ENCODE data around the gene CRYAA. TPM values are rescaled to one million over a fixed set of nuclear protein-coding genes. Genes with fewer than 3 reads are reported as not detected.
"Not testable (repeated sequence)": the region's sequence is repeated elsewhere in the genome, so short reads cannot be mapped to it uniquely, and the experiment has no call there.

The CRYAA gene
- polyA plus RNA-seq, 3 donors = not detected

DNA sequence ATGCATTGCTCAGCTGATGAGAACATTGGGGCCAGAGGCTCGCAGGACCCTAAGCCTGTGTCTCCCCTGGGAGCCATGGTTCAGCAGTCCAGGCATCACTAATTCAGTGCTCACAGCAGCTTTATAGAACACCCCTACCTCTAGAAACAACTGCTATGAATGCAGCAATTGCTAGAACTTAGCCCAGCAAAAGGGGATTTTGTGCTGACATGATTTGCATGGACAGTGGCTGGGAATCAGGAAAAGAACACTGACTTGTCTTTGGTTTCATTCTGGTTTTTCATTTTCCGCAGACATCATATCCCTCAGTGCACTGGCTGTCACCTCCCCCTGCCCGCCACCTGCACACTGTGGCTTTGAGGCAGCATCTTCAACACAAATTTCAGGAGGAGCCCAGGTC is 4.0 kb upstream of the CRYAA start:
- not testable (repeated sequence) for H3K36me3 Mint-ChIP-seq
- no CpG with 5 or more reads among the region's 3 CpGs for WGBS (ENCODE audit: insufficient coverage)

DNA sequence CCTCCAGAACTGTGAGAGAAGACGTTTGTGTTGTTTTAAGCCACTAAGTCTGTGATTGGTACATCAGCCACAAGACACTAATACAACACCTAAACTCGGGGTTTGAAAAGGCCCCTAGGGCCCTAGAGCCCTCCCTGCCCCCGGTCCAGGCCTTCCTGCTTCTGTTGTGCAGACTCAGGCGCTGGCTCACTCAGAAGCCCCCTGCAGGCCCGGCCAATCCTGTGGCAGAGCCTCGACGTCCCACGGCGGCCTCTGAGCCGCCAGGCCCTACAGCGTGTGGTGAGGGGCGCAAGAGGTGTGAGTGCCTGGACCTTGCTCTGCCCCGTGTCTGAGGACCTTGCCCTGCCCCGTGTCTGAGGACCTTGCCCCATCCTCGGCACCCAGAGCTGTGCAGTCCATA is 3.1 kb upstream of the CRYAA start:
- H3K4me1 Mint-ChIP-seq; H3K4me3 Mint-ChIP-seq; H3K27ac Mint-ChIP-seq; H3K79me2 ChIP-seq (ENCODE audit: insufficient read depth, low read length); H3K9me3 Mint-ChIP-seq; H3K36me3 ChIP-seq (replicated peaks in 1 of 2; ENCODE audit: control insufficient read depth in 1 of 2, insufficient read depth in 2 of 2, low read length in 2 of 2); H3K9me3 ChIP-seq (replicated peaks in 1 of 2; ENCODE audit: control insufficient read depth in 1 of 2, insufficient read depth in 1 of 2, low read length in 2 of 2); H3K4me2 ChIP-seq (replicated peaks; ENCODE audit: extremely low read depth, low read length, poor library complexity, severe bottlenecking); H3K9ac ChIP-seq (ENCODE audit: insufficient read depth, low read length, poor library complexity, severe bottlenecking); H3K27me3 Mint-ChIP-seq (ENCODE audit: low read depth in 3 of 3); H3K27me3 ChIP-seq (ENCODE audit: control insufficient read depth in 2 of 2, insufficient read depth in 2 of 2, low read length in 2 of 2); H3K27ac ChIP-seq (ENCODE audit: low read depth in 1 of 2, low read length in 2 of 2); H3K4me1 ChIP-seq (ENCODE audit: control insufficient read depth in 1 of 2, insufficient read depth in 2 of 2, low read length in 2 of 2); H4K20me1 ChIP-seq (ENCODE audit: insufficient read depth, low read length); DNase-seq; H2AFZ ChIP-seq (ENCODE audit: insufficient read depth, low read depth, low read length, poor library complexity, severe bottlenecking); intact Hi-C loops (cut with micrococcal nuclease); H3K4me3 ChIP-seq (replicated peaks in 1 of 3; ENCODE audit: low read depth in 2 of 3, low read length in 3 of 3); H3K36me3 Mint-ChIP-seq: not testable (repeated sequence)
- no CpG with 5 or more reads among the region's 15 CpGs for WGBS (ENCODE audit: insufficient coverage)

More for the DNA sequence above, 4.0 kb upstream of the CRYAA start:
- H3K4me2 ChIP-seq (replicated peaks; ENCODE audit: extremely low read depth, low read length, poor library complexity, severe bottlenecking); intact Hi-C loops (cut with micrococcal nuclease); H3K4me1 Mint-ChIP-seq; H3K27ac ChIP-seq (ENCODE audit: low read depth in 1 of 2, low read length in 2 of 2); H3K27me3 ChIP-seq (ENCODE audit: control insufficient read depth in 2 of 2, insufficient read depth in 2 of 2, low read length in 2 of 2); H3K4me3 ChIP-seq (replicated peaks in 1 of 3; ENCODE audit: low read depth in 2 of 3, low read length in 3 of 3); H3K27ac Mint-ChIP-seq; DNase-seq; H3K9me3 ChIP-seq (replicated peaks in 1 of 2; ENCODE audit: control insufficient read depth in 1 of 2, insufficient read depth in 1 of 2, low read length in 2 of 2); H3K36me3 ChIP-seq (replicated peaks in 1 of 2; ENCODE audit: control insufficient read depth in 1 of 2, insufficient read depth in 2 of 2, low read length in 2 of 2); H3K79me2 ChIP-seq (ENCODE audit: insufficient read depth, low read length); H2AFZ ChIP-seq (ENCODE audit: insufficient read depth, low read depth, low read length, poor library complexity, severe bottlenecking); H3K4me3 Mint-ChIP-seq; H3K9ac ChIP-seq (ENCODE audit: insufficient read depth, low read length, poor library complexity, severe bottlenecking); H3K4me1 ChIP-seq (ENCODE audit: control insufficient read depth in 1 of 2, insufficient read depth in 2 of 2, low read length in 2 of 2); H3K27me3 Mint-ChIP-seq (ENCODE audit: low read depth in 3 of 3); H3K9me3 Mint-ChIP-seq; H4K20me1 ChIP-seq (ENCODE audit: insufficient read depth, low read length): not testable (repeated sequence)

DNA sequence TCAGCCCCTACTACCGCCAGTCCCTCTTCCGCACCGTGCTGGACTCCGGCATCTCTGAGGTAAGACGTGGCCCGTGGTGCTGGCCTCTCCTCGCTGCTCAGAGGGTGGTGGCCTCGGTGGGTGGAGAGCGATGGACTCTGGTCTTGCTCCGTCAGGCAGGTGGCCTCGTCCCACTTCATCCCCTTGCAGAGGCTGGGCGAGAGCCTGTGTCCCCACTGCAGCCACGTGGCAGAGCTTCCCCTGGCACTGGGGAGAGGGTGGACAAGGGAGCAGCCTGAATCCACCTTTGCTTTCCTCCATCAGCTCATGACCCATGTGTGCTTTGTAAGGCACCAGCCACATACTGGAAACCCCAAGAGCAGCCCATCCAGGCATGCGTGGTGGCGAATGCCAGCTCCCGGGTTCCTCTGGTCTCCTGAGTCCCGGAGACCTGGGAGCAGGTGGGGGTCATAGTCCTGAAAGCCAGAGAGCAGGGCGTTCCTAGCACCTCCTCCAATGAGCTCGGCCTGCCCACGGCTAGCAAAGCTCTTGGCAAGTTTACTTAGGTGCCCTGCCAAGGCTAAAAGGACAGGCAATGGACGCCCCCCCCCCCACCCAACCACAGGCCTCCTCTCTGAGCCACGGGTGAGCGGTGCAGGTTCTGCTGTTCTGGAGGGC is 550 bp downstream of the CRYAA start:
- H3K79me2 ChIP-seq (ENCODE audit: insufficient read depth, low read length); H3K4me2 ChIP-seq (replicated peaks; ENCODE audit: extremely low read depth, low read length, poor library complexity, severe bottlenecking); H3K4me3 Mint-ChIP-seq; H3K27ac Mint-ChIP-seq; H3K36me3 ChIP-seq (replicated peaks in 1 of 2; ENCODE audit: control insufficient read depth in 1 of 2, insufficient read depth in 2 of 2, low read length in 2 of 2); H3K9me3 Mint-ChIP-seq; H3K4me1 Mint-ChIP-seq; DNase-seq; intact Hi-C loops (cut with micrococcal nuclease); H3K9me3 ChIP-seq (replicated peaks in 1 of 2; ENCODE audit: control insufficient read depth in 1 of 2, insufficient read depth in 1 of 2, low read length in 2 of 2); H2AFZ ChIP-seq (ENCODE audit: insufficient read depth, low read depth, low read length, poor library complexity, severe bottlenecking); H3K4me1 ChIP-seq (ENCODE audit: control insufficient read depth in 1 of 2, insufficient read depth in 2 of 2, low read length in 2 of 2); H3K27me3 ChIP-seq (ENCODE audit: control insufficient read depth in 2 of 2, insufficient read depth in 2 of 2, low read length in 2 of 2); H4K20me1 ChIP-seq (ENCODE audit: insufficient read depth, low read length); H3K9ac ChIP-seq (ENCODE audit: insufficient read depth, low read length, poor library complexity, severe bottlenecking); H3K27me3 Mint-ChIP-seq (ENCODE audit: low read depth in 3 of 3); H3K36me3 Mint-ChIP-seq; H3K4me3 ChIP-seq (replicated peaks in 1 of 3; ENCODE audit: low read depth in 2 of 3, low read length in 3 of 3); H3K27ac ChIP-seq (ENCODE audit: low read depth in 1 of 2, low read length in 2 of 2): not testable (repeated sequence)
- no CpG with 5 or more reads among the region's 23 CpGs for WGBS (ENCODE audit: insufficient coverage)

DNA sequence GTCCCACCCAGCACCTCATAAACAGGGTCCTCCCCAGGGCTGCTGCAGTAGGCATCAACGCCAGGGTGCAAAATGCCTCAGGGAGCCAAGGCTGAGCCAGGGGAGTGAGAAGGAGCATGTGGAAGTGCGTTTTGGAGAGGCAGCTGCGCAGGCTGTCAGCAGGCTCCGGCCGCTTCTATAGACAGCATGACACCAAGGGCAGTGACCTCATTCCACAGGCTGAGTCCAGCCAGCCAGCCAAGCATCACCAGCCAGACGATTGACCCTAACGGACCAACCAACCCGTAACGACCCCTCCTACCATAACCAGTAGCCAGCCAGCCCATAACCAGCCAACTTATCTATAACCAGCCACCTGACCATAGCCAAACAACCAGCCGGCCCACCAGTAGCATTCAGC is 1.1 kb downstream of the CRYAA start:
- H2AFZ ChIP-seq (ENCODE audit: insufficient read depth, low read depth, low read length, poor library complexity, severe bottlenecking); H3K4me1 ChIP-seq (ENCODE audit: control insufficient read depth in 1 of 2, insufficient read depth in 2 of 2, low read length in 2 of 2); H3K9ac ChIP-seq (ENCODE audit: insufficient read depth, low read length, poor library complexity, severe bottlenecking); H3K27me3 Mint-ChIP-seq (ENCODE audit: low read depth in 3 of 3); DNase-seq; H3K9me3 ChIP-seq (replicated peaks in 1 of 2; ENCODE audit: control insufficient read depth in 1 of 2, insufficient read depth in 1 of 2, low read length in 2 of 2); H3K4me3 Mint-ChIP-seq; H3K4me2 ChIP-seq (replicated peaks; ENCODE audit: extremely low read depth, low read length, poor library complexity, severe bottlenecking); H3K4me3 ChIP-seq (replicated peaks in 1 of 3; ENCODE audit: low read depth in 2 of 3, low read length in 3 of 3); H3K36me3 ChIP-seq (replicated peaks in 1 of 2; ENCODE audit: control insufficient read depth in 1 of 2, insufficient read depth in 2 of 2, low read length in 2 of 2); intact Hi-C loops (cut with micrococcal nuclease); H3K27ac ChIP-seq (ENCODE audit: low read depth in 1 of 2, low read length in 2 of 2); H3K27me3 ChIP-seq (ENCODE audit: control insufficient read depth in 2 of 2, insufficient read depth in 2 of 2, low read length in 2 of 2); H3K79me2 ChIP-seq (ENCODE audit: insufficient read depth, low read length); H3K36me3 Mint-ChIP-seq; H3K27ac Mint-ChIP-seq; H4K20me1 ChIP-seq (ENCODE audit: insufficient read depth, low read length); H3K4me1 Mint-ChIP-seq; H3K9me3 Mint-ChIP-seq: not testable (repeated sequence)
- no CpG with 5 or more reads among the region's 10 CpGs for WGBS (ENCODE audit: insufficient coverage)
